Esophagus squamous epithelium (tissue), 5 donors: ENCODE results near the gene XPNPEP2. TPM values are rescaled to one million over a fixed set of nuclear protein-coding genes. Genes with fewer than 3 reads are reported as not detected.

Experiments used
- DNase-seq: peaks from one replicate; lab custom pipeline; 2025; lab: John Stamatoyannopoulos, UW
- H3K27ac ChIP-seq, 4 donors: fragments of 200-600 bp; sonication (generic); one replicate each; pipeline ENCODE4 v1.5.1; 2016 to 2019; ENCODE audit warnings: mild to moderate bottlenecking in 1 of 4
- H3K27me3 ChIP-seq, 4 donors: fragments of 200-600 bp; sonication (generic); 1 replicate in 3 of 4; 2 replicates in 1 of 4; pipeline versions ENCODE4 v1.5.1 to v1.6.0; 2017 to 2021; ENCODE audit warnings: antibody characterized with exemption in 1 of 4
- H3K36me3 ChIP-seq, 3 donors: fragments of 200-600 bp; sonication (generic); one replicate each; pipeline ENCODE4 v1.5.1; 2016 to 2019
- H3K4me1 ChIP-seq, 3 donors: fragments of 200-600 bp; sonication (generic); one replicate each; pipeline ENCODE4 v1.5.1; 2017 to 2019
- H3K4me3 ChIP-seq, 4 donors: fragments of 200-600 bp; sonication (generic); 1 replicate in 3 of 4; 2 replicates in 1 of 4; pipeline ENCODE4 v1.5.1; 2016 to 2019; ENCODE audit warnings: mild to moderate bottlenecking in 2 of 4, moderate library complexity in 1 of 4
- H3K9me3 ChIP-seq, 3 donors: fragments of 200-600 bp; sonication (generic); one replicate each; pipeline ENCODE4 v1.5.1; 2016 to 2019
- CTCF ChIP-seq, 6 experiments: fragments of 450-650 bp in 4 of 6; fragments of 200-600 bp in 2 of 6; sonication (generic) in 2 of 6; IDR thresholded peaks; one replicate each; pipeline ENCODE4 v1.5.1; 2016 to 2019; ENCODE audit warnings: antibody characterized with exemption in 6 of 6, mild to moderate bottlenecking in 4 of 6, moderate library complexity in 4 of 6
- POLR2A ChIP-seq, 4 donors: fragments of 450-650 bp; IDR thresholded peaks; one replicate each; pipeline ENCODE4 v1.6.1; 2017; ENCODE audit warnings: antibody characterized with exemption in 4 of 4, mild to moderate bottlenecking in 4 of 4, moderate library complexity in 3 of 4
- WGBS, 2 donors: methylation state at CpG; one replicate each; pipeline ENCODE4 v1.1.5; 2018; 5-methylcytosine and 5-hydroxymethylcytosine counted together
- intact Hi-C: fragments of 100-400 bp; cut with DNase I; formaldehyde crosslinking; loops from one replicate; pipeline ENCODE4 v1.15.0; 2022
- small RNA-seq, 4 donors: library from RNA; depleted of rRNA; stranded (forward); fragments of <200 nt; gene quantifications; one replicate each; pipeline ENCODE3, GENCODE V24; 2016
- total RNA-seq, 4 donors: library from RNA; depleted of rRNA; stranded (reverse); fragments of >200 nt; gene quantifications; one replicate each; pipeline ENCODE4 v1.1.0, GENCODE V29; 2016
- donor health status: DM: yes; HTN: yes; CAD: no.

XPNPEP2 gene
- total RNA-seq, 4 donors from 2014 or later: 0.88 to 5.7 (median 3.6) TPM; not detected in 1

- intact Hi-C loops: no loop called here
- Histone ChIP-seq H3K27ac (no peak overlapping the region), H3K36me3 (peaks cover 0 to 22% (median 0%) of the 10 kb centered on the region in 3 donors), H3K9me3 (no peaks in the 10 kb centered on the region), H3K4me3 (no peak overlapping the region), H3K4me1 (no peaks in the 10 kb centered on the region), H3K27me3 (no peaks in the 10 kb centered on the region)
- TF ChIP-seq POLR2A (IDR thresholded peaks at IDR 0.05) (no peak), CTCF (IDR thresholded peaks at IDR 0.05) (no peak)
- no peak for DNase-seq
- whole genome bisulfite sequencing, 2 donors: 50 to 93% methylated on average over 1 to 2 of the region's 2 CpGs
Observed at GRCh38 chrX:129818123-129818522, 79.3 kb downstream of the XPNPEP2 start.

Small RNA genes within 50 kb of the gene (small RNA-seq; reads per million reads assigned to genes)
- gene RF00017: 0 reads per million in 4 donors

Other genes starting within 250 kb of the XPNPEP2 start
- gene SMARCA1, start 215.5 kb upstream of the XPNPEP2 start, total RNA-seq: 10 to 100 TPM in 2 of 4 donors, 1 to 10 TPM in 2; 4.5 to 18.8 (median 11.5) TPM
- gene OCRL, start 198.7 kb upstream of the XPNPEP2 start, total RNA-seq: 10 to 100 TPM in 2 of 4 donors, 1 to 10 TPM in 2; 7.9 to 13.4 (median 10.7) TPM
- under 1 TPM; 0.09 to 0.53 (median 0.44) TPM for gene APLN, start 84.0 kb upstream of the XPNPEP2 start, total RNA-seq
- gene SASH3, start 41.0 kb downstream of the XPNPEP2 start, total RNA-seq: 1 to 10 TPM; 2.5 to 9.3 (median 4.0) TPM
- 10 to 100 TPM; 11.3 to 22.3 (median 12.8) TPM for gene ZDHHC9, start 104.9 kb downstream of the XPNPEP2 start, total RNA-seq
- 10 to 100 TPM; 14.4 to 25.2 (median 19.5) TPM for gene UTP14A, start 167.2 kb downstream of the XPNPEP2 start, total RNA-seq
- gene BCORL1, start 243.7 kb downstream of the XPNPEP2 start, total RNA-seq: 1 to 10 TPM; 1.7 to 4.0 (median 2.7) TPM